ENCODE measurements around the gene IRX4. TPM values are rescaled to one million over a fixed set of nuclear protein-coding genes. Genes with fewer than 3 reads are reported as not detected.

Gene IRX4
- total and polyA plus RNA-seq, 4 donors, result not detected

- Histone ChIP-seq H3K9me3 (ENCODE audit: control insufficient read depth in 4 of 4, low read length in 3 of 4) (no peaks in the 10 kb centered on the region), H3K4me3 (ENCODE audit: low read depth in 1 of 3, low read length in 3 of 3) (no peak overlapping the region), H3K4me1 (ENCODE audit: control insufficient read depth in 4 of 4, insufficient read depth in 4 of 4, low read length in 3 of 4) (no peaks in the 10 kb centered on the region), H3K27ac (ENCODE audit: low read depth in 1 of 2, low read length in 2 of 2) (no peak overlapping the region), H3K9ac (ENCODE audit: low read depth in 1 of 2, low read length in 2 of 2) (no peak overlapping the region), H3K36me3 (ENCODE audit: control insufficient read depth in 4 of 4, insufficient read depth in 3 of 4, low read depth in 1 of 4, low read length in 3 of 4) (no peaks in the 10 kb centered on the region), H3K27me3 (ENCODE audit: control insufficient read depth in 4 of 4, insufficient read depth in 4 of 4, low read length in 3 of 4) (no peaks in the 10 kb centered on the region)
- 84% methylated on average over 13 of the region's 13 CpGs for WGBS
- no peak for TF ChIP-seq YY1 (IDR thresholded peaks at IDR 0.05)
- TF ChIP-seq, protein P1, sequence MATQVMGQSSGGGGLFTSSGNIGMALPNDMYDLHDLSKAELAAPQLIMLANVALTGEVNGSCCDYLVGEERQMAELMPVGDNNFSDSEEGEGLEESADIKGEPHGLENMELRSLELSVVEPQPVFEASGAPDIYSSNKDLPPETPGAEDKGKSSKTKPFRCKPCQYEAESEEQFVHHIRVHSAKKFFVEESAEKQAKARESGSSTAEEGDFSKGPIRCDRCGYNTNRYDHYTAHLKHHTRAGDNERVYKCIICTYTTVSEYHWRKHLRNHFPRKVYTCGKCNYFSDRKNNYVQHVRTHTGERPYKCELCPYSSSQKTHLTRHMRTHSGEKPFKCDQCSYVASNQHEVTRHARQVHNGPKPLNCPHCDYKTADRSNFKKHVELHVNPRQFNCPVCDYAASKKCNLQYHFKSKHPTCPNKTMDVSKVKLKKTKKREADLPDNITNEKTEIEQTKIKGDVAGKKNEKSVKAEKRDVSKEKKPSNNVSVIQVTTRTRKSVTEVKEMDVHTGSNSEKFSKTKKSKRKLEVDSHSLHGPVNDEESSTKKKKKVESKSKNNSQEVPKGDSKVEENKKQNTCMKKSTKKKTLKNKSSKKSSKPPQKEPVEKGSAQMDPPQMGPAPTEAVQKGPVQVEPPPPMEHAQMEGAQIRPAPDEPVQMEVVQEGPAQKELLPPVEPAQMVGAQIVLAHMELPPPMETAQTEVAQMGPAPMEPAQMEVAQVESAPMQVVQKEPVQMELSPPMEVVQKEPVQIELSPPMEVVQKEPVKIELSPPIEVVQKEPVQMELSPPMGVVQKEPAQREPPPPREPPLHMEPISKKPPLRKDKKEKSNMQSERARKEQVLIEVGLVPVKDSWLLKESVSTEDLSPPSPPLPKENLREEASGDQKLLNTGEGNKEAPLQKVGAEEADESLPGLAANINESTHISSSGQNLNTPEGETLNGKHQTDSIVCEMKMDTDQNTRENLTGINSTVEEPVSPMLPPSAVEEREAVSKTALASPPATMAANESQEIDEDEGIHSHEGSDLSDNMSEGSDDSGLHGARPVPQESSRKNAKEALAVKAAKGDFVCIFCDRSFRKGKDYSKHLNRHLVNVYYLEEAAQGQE (IDR thresholded peaks at IDR 0.05), result no peak
- TF ChIP-seq ZBTB33 (IDR thresholded peaks at IDR 0.05), result no peak
- TF ChIP-seq MAX (IDR thresholded peaks at IDR 0.05), result no peak
- no peak for TF ChIP-seq RAD21 (IDR thresholded peaks at IDR 0.05)
- TF ChIP-seq SP1 (IDR thresholded peaks at IDR 0.05), result no peak
- no peak for TF ChIP-seq RXRA (IDR thresholded peaks at IDR 0.05)
- TF ChIP-seq HNF4A (conservative IDR thresholded peaks at IDR 0.05), result no peak
- TF ChIP-seq HNF4G (IDR thresholded peaks at IDR 0.05), result no peak
- no peak for TF ChIP-seq JUND (IDR thresholded peaks at IDR 0.05)
- TF ChIP-seq GABPA (IDR thresholded peaks at IDR 0.05 in 1 of 2, conservative IDR thresholded peaks at IDR 0.05 in 1 of 2), result no peak
- no peak for TF ChIP-seq FOXA1 (IDR thresholded peaks at IDR 0.05)
- DNase-seq (ENCODE audit: low spot score), result no peak
Measured at GRCh38 chr5:1835431-1835830, 47.3 kb downstream of the IRX4 start.

DNA sequence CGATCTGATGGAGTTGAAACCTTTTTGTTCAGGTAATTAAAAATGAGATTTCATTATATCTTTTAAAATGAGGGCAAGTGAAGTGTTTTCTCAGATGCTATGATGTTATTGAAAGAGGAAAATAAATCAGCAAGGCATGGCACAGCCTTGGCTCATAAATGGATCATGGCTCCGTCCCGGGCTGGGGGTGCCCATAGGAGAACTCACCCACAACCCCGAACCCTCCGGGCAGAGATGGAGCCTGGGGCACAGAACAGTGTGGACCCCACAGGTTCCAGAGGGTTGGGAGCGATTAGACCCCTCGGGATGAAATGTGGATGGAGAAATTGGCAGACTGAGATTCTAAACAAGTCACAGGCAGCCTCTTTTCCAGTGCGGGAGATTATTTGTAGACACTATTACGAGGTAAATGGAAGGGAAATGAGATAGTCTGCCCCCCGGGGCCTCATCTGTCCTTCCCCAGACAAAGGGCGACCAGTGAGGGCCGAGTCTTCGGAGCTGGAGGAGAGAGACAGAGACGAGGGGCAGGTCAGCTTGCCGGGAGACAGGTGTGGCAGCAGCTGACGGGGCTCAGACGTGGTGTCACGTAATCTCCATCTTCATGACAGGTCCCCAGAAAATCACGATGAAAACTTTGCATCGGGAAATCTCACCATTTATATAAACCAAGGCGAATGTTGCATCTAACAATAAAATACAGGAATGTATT lies 47.9 kb downstream of the IRX4 start:
- Histone ChIP-seq H3K36me3 (ENCODE audit: control insufficient read depth in 4 of 4, insufficient read depth in 3 of 4, low read depth in 1 of 4, low read length in 3 of 4) (no peaks in the 10 kb centered on the region), H3K27ac (ENCODE audit: low read depth in 1 of 2, low read length in 2 of 2) (no peak overlapping the region), H3K9me3 (ENCODE audit: control insufficient read depth in 4 of 4, low read length in 3 of 4) (no peaks in the 10 kb centered on the region), H3K27me3 (ENCODE audit: control insufficient read depth in 4 of 4, insufficient read depth in 4 of 4, low read length in 3 of 4) (no peaks in the 10 kb centered on the region), H3K4me1 (ENCODE audit: control insufficient read depth in 4 of 4, insufficient read depth in 4 of 4, low read length in 3 of 4) (no peaks in the 10 kb centered on the region), H3K4me3 (ENCODE audit: low read depth in 1 of 3, low read length in 3 of 3) (no peak overlapping the region), H3K9ac (ENCODE audit: low read depth in 1 of 2, low read length in 2 of 2) (no peak overlapping the region)
- 70% methylated on average over 21 of the region's 21 CpGs for WGBS
- no peak for DNase-seq (ENCODE audit: low spot score)
- TF ChIP-seq TAF1 (conservative IDR thresholded peaks at IDR 0.05) (no peak), RXRA (IDR thresholded peaks at IDR 0.05) (no peak), ZBTB33 (IDR thresholded peaks at IDR 0.05) (no peak), JUND (IDR thresholded peaks at IDR 0.05) (no peak), SP1 (IDR thresholded peaks at IDR 0.05) (no peak), FOXA2 (IDR thresholded peaks at IDR 0.05) (no peak), EGR1 (IDR thresholded peaks at IDR 0.05; ENCODE audit: low read depth in 2 of 2) (no peak), FOXA1 (IDR thresholded peaks at IDR 0.05) (no peak), NR2F2 (IDR thresholded peaks at IDR 0.05) (no peak), MAX (IDR thresholded peaks at IDR 0.05) (no peak), HNF4G (IDR thresholded peaks at IDR 0.05) (no peak), YY1 (IDR thresholded peaks at IDR 0.05) (no peak)
- TF ChIP-seq, protein P2, sequence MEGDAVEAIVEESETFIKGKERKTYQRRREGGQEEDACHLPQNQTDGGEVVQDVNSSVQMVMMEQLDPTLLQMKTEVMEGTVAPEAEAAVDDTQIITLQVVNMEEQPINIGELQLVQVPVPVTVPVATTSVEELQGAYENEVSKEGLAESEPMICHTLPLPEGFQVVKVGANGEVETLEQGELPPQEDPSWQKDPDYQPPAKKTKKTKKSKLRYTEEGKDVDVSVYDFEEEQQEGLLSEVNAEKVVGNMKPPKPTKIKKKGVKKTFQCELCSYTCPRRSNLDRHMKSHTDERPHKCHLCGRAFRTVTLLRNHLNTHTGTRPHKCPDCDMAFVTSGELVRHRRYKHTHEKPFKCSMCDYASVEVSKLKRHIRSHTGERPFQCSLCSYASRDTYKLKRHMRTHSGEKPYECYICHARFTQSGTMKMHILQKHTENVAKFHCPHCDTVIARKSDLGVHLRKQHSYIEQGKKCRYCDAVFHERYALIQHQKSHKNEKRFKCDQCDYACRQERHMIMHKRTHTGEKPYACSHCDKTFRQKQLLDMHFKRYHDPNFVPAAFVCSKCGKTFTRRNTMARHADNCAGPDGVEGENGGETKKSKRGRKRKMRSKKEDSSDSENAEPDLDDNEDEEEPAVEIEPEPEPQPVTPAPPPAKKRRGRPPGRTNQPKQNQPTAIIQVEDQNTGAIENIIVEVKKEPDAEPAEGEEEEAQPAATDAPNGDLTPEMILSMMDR (IDR thresholded peaks at IDR 0.05; ENCODE audit: low read depth, low read length, missing input control), result no peak
- TF ChIP-seq, protein P3, sequence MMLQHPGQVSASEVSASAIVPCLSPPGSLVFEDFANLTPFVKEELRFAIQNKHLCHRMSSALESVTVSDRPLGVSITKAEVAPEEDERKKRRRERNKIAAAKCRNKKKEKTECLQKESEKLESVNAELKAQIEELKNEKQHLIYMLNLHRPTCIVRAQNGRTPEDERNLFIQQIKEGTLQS (IDR thresholded peaks at IDR 0.05), result no peak
